ENCODE results near the gene GBF1. TPM values are rescaled to one million over a fixed set of nuclear protein-coding genes. Genes with fewer than 3 reads are reported as not detected.
A peak's percentile ranks its signal among the peaks of the same experiment; 100 is the strongest.

Gene GBF1
- polyA plus RNA-seq, 3 donors = 4.2 to 17.4 (median 11.9) TPM

GRCh38 chr10:102312683-102313082, 67.4 kb downstream of the GBF1 start:
- Histone ChIP-seq H3K79me2 (ENCODE audit: insufficient read depth, low read length) (peaks cover 55% of the 10 kb centered on the region), H3K27me3 (ENCODE audit: control insufficient read depth in 2 of 2, insufficient read depth in 2 of 2, low read length in 2 of 2) (no peaks in the 10 kb centered on the region), H3K4me3 (replicated peaks in 1 of 3; ENCODE audit: low read depth in 2 of 3, low read length in 3 of 3) (no peak overlapping the region), H3K4me1 (ENCODE audit: control insufficient read depth in 1 of 2, insufficient read depth in 2 of 2, low read length in 2 of 2) (no peaks in the 10 kb centered on the region), H3K36me3 (replicated peaks in 1 of 2; ENCODE audit: control insufficient read depth in 1 of 2, insufficient read depth in 2 of 2, low read length in 2 of 2) (peaks cover 11 to 19% of the 10 kb centered on the region in 2 donors), H4K20me1 (ENCODE audit: insufficient read depth, low read length) (peaks cover 92% of the 10 kb centered on the region), H3K9me3 (replicated peaks in 1 of 2; ENCODE audit: control insufficient read depth in 1 of 2, insufficient read depth in 1 of 2, low read length in 2 of 2) (no peaks in the 10 kb centered on the region), H3K9ac (ENCODE audit: insufficient read depth, low read length, poor library complexity, severe bottlenecking) (no peak overlapping the region), H3K27ac (ENCODE audit: low read depth in 1 of 2, low read length in 2 of 2) (no peak overlapping the region), H2AFZ (ENCODE audit: insufficient read depth, low read depth, low read length, poor library complexity, severe bottlenecking) (no peak overlapping the region), H3K4me2 (replicated peaks; ENCODE audit: extremely low read depth, low read length, poor library complexity, severe bottlenecking) (no peak overlapping the region)
- Mint-ChIP-seq H3K27ac (no peak overlapping the region), H3K4me1 (no peaks in the 10 kb centered on the region), H3K9me3 (peaks cover 0 to 2% (median 0%) of the 10 kb centered on the region in 7 donors), H3K27me3 (ENCODE audit: low read depth in 3 of 3) (no peaks in the 10 kb centered on the region), H3K4me3 (no peak overlapping the region), H3K36me3 (peaks cover 14 to 16% of the 10 kb centered on the region in 2 donors)
- 67% methylated on average over 1 of the region's 1 CpG for WGBS (ENCODE audit: insufficient coverage)
- no peak for DNase-seq
- no peak for TF ChIP-seq CTCF (IDR thresholded peaks at IDR 0.05)
- intact Hi-C loops (cut with micrococcal nuclease) = no loop called here

GRCh38 chr10:102313221-102313896, 68.0 kb downstream of the GBF1 start:
- peaks cover 14 to 16% of the 10 kb centered on the region in 2 donors for H3K36me3 Mint-ChIP-seq
- H3K4me3 ChIP-seq (replicated peaks in 1 of 3; ENCODE audit: low read depth in 2 of 3, low read length in 3 of 3) = no peak overlapping the region
- DNase-seq = no peak
- no peaks in the 10 kb centered on the region for H3K4me1 Mint-ChIP-seq
- H3K36me3 ChIP-seq (replicated peaks in 1 of 2; ENCODE audit: control insufficient read depth in 1 of 2, insufficient read depth in 2 of 2, low read length in 2 of 2) = peaks cover 11 to 19% of the 10 kb centered on the region in 2 donors
- H3K27me3 ChIP-seq (ENCODE audit: control insufficient read depth in 2 of 2, insufficient read depth in 2 of 2, low read length in 2 of 2) = no peaks in the 10 kb centered on the region
- intact Hi-C loops (cut with micrococcal nuclease) = no loop called here
- no peak overlapping the region for H3K27ac ChIP-seq (ENCODE audit: low read depth in 1 of 2, low read length in 2 of 2)
- peaks cover 90% of the 10 kb centered on the region for H4K20me1 ChIP-seq (ENCODE audit: insufficient read depth, low read length)
- H3K79me2 ChIP-seq (ENCODE audit: insufficient read depth, low read length) = peaks cover 55% of the 10 kb centered on the region
- no peaks in the 10 kb centered on the region for H3K4me1 ChIP-seq (ENCODE audit: control insufficient read depth in 1 of 2, insufficient read depth in 2 of 2, low read length in 2 of 2)
- no peak overlapping the region for H3K4me3 Mint-ChIP-seq
- TF ChIP-seq CTCF (IDR thresholded peaks at IDR 0.05) = no peak
- H3K9me3 Mint-ChIP-seq = no peaks in the 10 kb centered on the region
- no peak overlapping the region for H3K9ac ChIP-seq (ENCODE audit: insufficient read depth, low read length, poor library complexity, severe bottlenecking)
- WGBS (ENCODE audit: insufficient coverage) = 69% methylated on average over 6 of the region's 8 CpGs
- H3K4me2 ChIP-seq (replicated peaks; ENCODE audit: extremely low read depth, low read length, poor library complexity, severe bottlenecking) = no peak overlapping the region
- no peak overlapping the region for H2AFZ ChIP-seq (ENCODE audit: insufficient read depth, low read depth, low read length, poor library complexity, severe bottlenecking)
- H3K27me3 Mint-ChIP-seq (ENCODE audit: low read depth in 3 of 3) = no peaks in the 10 kb centered on the region
- H3K9me3 ChIP-seq (replicated peaks in 1 of 2; ENCODE audit: control insufficient read depth in 1 of 2, insufficient read depth in 1 of 2, low read length in 2 of 2) = no peaks in the 10 kb centered on the region
- H3K27ac Mint-ChIP-seq = peak overlapping the region in 1 of 7 donors; percentile 41

Data from CD14-positive monocyte (primary cell).